Neural progenitor cell (in vitro differentiated cells): ENCODE measurements around the gene POLE. TPM values are rescaled to one million over a fixed set of nuclear protein-coding genes. Genes with fewer than 3 reads are reported as not detected.

ENCODE experiments used
- DNase-seq: peaks from one replicate; pipeline ENCODE4 v3.0.0-alpha.2; 2016; ENCODE audit warnings: low spot score
- H2AFZ ChIP-seq: fragments of 200-600 bp; sonication (generic); replicated peaks from 2 replicates; pipeline ENCODE4 v1.6.1; 2016; ENCODE audit warnings: antibody characterized with exemption
- H3F3A ChIP-seq: fragments of 200-600 bp; sonication (generic); 2 replicates; pipeline ENCODE4 v1.6.1; 2016; ENCODE audit warnings: antibody characterized with exemption, low read depth
- H3K27ac ChIP-seq: fragments of 200-600 bp; sonication (generic); 2 replicates; pipeline ENCODE4 v1.5.1; 2016; ENCODE audit warnings: mild to moderate bottlenecking
- H3K27me3 ChIP-seq: fragments of 200-600 bp; sonication (generic); 2 replicates; pipeline ENCODE4 v1.6.1; 2016; ENCODE audit warnings: mild to moderate bottlenecking, moderate library complexity
- H3K36me3 ChIP-seq: fragments of 200-600 bp; sonication (generic); 2 replicates; pipeline ENCODE4 v1.5.1; 2016
- H3K4me1 ChIP-seq: fragments of 200-600 bp; sonication (generic); 2 replicates; pipeline ENCODE4 v1.6.1; 2016; ENCODE audit warnings: mixed run types
- H3K4me2 ChIP-seq: fragments of 200-600 bp; sonication (generic); 2 replicates; pipeline ENCODE4 v1.6.1; 2016
- H3K4me3 ChIP-seq: fragments of 200-600 bp; sonication (generic); 2 replicates; pipeline ENCODE4 v1.5.1; 2016
- H3K79me2 ChIP-seq: fragments of 200-600 bp; sonication (generic); 2 replicates; pipeline ENCODE4 v1.6.1; 2016; ENCODE audit warnings: low read depth
- H3K9ac ChIP-seq: fragments of 200-600 bp; sonication (generic); 2 replicates; pipeline ENCODE4 v1.6.1; 2016
- H3K9me3 ChIP-seq: fragments of 200-600 bp; sonication (generic); 2 replicates; pipeline ENCODE4 v1.5.1; 2016; ENCODE audit warnings: low read depth
- H4K20me1 ChIP-seq: fragments of 200-600 bp; sonication (generic); 2 replicates; pipeline ENCODE4 v1.6.1; 2016; ENCODE audit warnings: low read depth
- H3K27ac Mint-ChIP-seq: 3 replicates; pipeline ENCODE4 v1.8.0; 2021; ENCODE audit warnings: mixed read lengths
- H3K27me3 Mint-ChIP-seq: 2 replicates; pipeline ENCODE4 v1.8.0; 2022; ENCODE audit warnings: low read depth, mild to moderate bottlenecking, inconsistent platforms, moderate library complexity, mixed read lengths; ENCODE audit not compliant: insufficient read depth
- H3K36me3 Mint-ChIP-seq: 3 replicates; pipeline ENCODE4 v1.8.0; 2021; ENCODE audit warnings: mixed read lengths
- H3K4me1 Mint-ChIP-seq: 3 replicates; pipeline ENCODE4 v1.8.0; 2021; ENCODE audit warnings: mixed read lengths
- H3K4me3 Mint-ChIP-seq: 3 replicates; pipeline ENCODE4 v1.8.0; 2021; ENCODE audit warnings: mild to moderate bottlenecking, moderate library complexity, mixed read lengths
- H3K9me3 Mint-ChIP-seq: 3 replicates; pipeline ENCODE4 v1.8.0; 2020; ENCODE audit warnings: mixed read lengths
- CTCF ChIP-seq: fragments of 200-600 bp; sonication (generic); IDR thresholded peaks from 2 replicates; pipeline ENCODE4 v1.5.1; 2017; ENCODE audit warnings: antibody characterized with exemption, mild to moderate bottlenecking
- EZH2 ChIP-seq: fragments of 200-600 bp; sonication (generic); IDR thresholded peaks from 2 replicates; pipeline ENCODE4 v1.6.1; 2017; ENCODE audit warnings: antibody characterized with exemption, mild to moderate bottlenecking, moderate library complexity
- EZH2phosphoT487 ChIP-seq: fragments of 200-600 bp; sonication (generic); IDR thresholded peaks from 2 replicates; pipeline ENCODE4 v1.6.1; 2017; ENCODE audit warnings: antibody characterized with exemption
- total RNA-seq: library from RNA; depleted of rRNA; stranded (reverse); fragments of >200 nt; gene quantifications from 2 replicates; pipeline ENCODE4 v1.2.3, GENCODE V29; 2015; ENCODE audit warnings: low replicate concordance

POLE gene
- total RNA-seq, 1 donor from 2014 or later: 46.8 TPM

DNA sequence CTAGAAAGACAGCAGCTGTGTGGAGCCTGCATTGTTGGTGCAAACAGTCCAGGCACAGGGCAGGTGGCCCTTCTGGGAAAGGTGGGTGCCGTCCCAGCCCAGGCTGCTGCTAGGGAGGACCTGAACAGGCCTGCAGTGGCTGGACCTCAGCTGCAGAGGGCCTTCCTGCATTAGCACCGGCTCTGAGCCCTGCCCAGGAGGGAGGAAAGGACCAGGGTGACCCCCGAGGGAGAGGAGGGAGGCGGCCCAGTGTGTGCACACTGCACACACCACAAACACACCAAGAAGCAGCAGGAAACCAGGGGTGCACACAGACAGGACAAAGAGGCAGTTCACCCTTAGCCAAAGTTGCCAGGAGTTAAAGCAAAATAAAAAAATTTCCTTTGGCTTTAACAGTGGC is 15.5 kb upstream of the POLE start:
- no peaks in the 10 kb centered on the region for H3K27me3 Mint-ChIP-seq
- H3K27ac Mint-ChIP-seq: no peak overlapping the region
- Histone ChIP-seq H3K36me3 (no peaks in the 10 kb centered on the region), H3K9me3 (no peaks in the 10 kb centered on the region), H3K4me1 (no peaks in the 10 kb centered on the region), H4K20me1 (no peaks in the 10 kb centered on the region), H2AFZ (no peak overlapping the region), H3K9ac (no peak overlapping the region), H3K4me3 (no peak overlapping the region), H3K4me2 (no peak overlapping the region), H3K27me3 (no peaks in the 10 kb centered on the region), H3K79me2 (no peaks in the 10 kb centered on the region), H3K27ac (no peak overlapping the region), H3F3A (no peaks in the 10 kb centered on the region)
- H3K36me3 Mint-ChIP-seq: peaks cover 25% of the 10 kb centered on the region
- TF ChIP-seq CTCF: no peak
- no peak for TF ChIP-seq EZH2phosphoT487
- TF ChIP-seq EZH2: no peak
- no peaks in the 10 kb centered on the region for H3K9me3 Mint-ChIP-seq
- peaks cover 6% of the 10 kb centered on the region for H3K4me1 Mint-ChIP-seq
- no peak for DNase-seq
- H3K4me3 Mint-ChIP-seq: no peak overlapping the region

- H3K79me2 ChIP-seq: no peaks in the 10 kb centered on the region
- H4K20me1 ChIP-seq: no peaks in the 10 kb centered on the region
- Mint-ChIP-seq H3K27me3 (peaks cover 2% of the 10 kb centered on the region), H3K4me1 (peaks cover 3% of the 10 kb centered on the region), H3K9me3 (no peaks in the 10 kb centered on the region), H3K27ac (no peak overlapping the region), H3K4me3 (no peak overlapping the region), H3K36me3 (peaks cover 27% of the 10 kb centered on the region)
- H3K4me3 ChIP-seq: no peak overlapping the region
- H2AFZ ChIP-seq: no peak overlapping the region
- H3K4me2 ChIP-seq: no peak overlapping the region
- no peak overlapping the region for H3K27ac ChIP-seq
- H3K4me1 ChIP-seq: no peaks in the 10 kb centered on the region
- no peaks in the 10 kb centered on the region for H3K9me3 ChIP-seq
- TF ChIP-seq EZH2phosphoT487 (no peak), CTCF (no peak), EZH2 (no peak)
- no peak overlapping the region for H3K9ac ChIP-seq
- H3K27me3 ChIP-seq: no peaks in the 10 kb centered on the region
- H3K36me3 ChIP-seq: no peaks in the 10 kb centered on the region
- DNase-seq: no peak
- H3F3A ChIP-seq: no peaks in the 10 kb centered on the region
Observed at GRCh38 chr12:132700212-132700822, 13.2 kb upstream of the POLE start.

- no peak for TF ChIP-seq EZH2
- TF ChIP-seq CTCF: no peak
- TF ChIP-seq EZH2phosphoT487: no peak
- H3K4me1 Mint-ChIP-seq: peaks cover 2% of the 10 kb centered on the region
- no peak overlapping the region for H3K4me2 ChIP-seq
- H3K9me3 ChIP-seq: no peaks in the 10 kb centered on the region
- no peak overlapping the region for H3K4me3 ChIP-seq
- H3K9ac ChIP-seq: no peak overlapping the region
- H3K27me3 ChIP-seq: no peaks in the 10 kb centered on the region
- no peak overlapping the region for H3K4me3 Mint-ChIP-seq
- H3K4me1 ChIP-seq: no peaks in the 10 kb centered on the region
- DNase-seq: no peak
- no peaks in the 10 kb centered on the region for H3K79me2 ChIP-seq
- H4K20me1 ChIP-seq: no peaks in the 10 kb centered on the region
- no peaks in the 10 kb centered on the region for H3K9me3 Mint-ChIP-seq
- no peaks in the 10 kb centered on the region for H3K36me3 ChIP-seq
- H3K36me3 Mint-ChIP-seq: peaks cover 25% of the 10 kb centered on the region
- no peak overlapping the region for H3K27ac Mint-ChIP-seq
- peaks cover 2% of the 10 kb centered on the region for H3K27me3 Mint-ChIP-seq
- H2AFZ ChIP-seq: no peak overlapping the region
- H3K27ac ChIP-seq: no peak overlapping the region
- H3F3A ChIP-seq: no peaks in the 10 kb centered on the region
Observed at GRCh38 chr12:132698341-132698740, 11.2 kb upstream of the POLE start.
